PC-3 (cell line): ENCODE data around the gene PEPD. TPM values are rescaled to one million over a fixed set of nuclear protein-coding genes. Genes with fewer than 3 reads are reported as not detected.

Experiments
- ATAC-seq: fragments of 200-7000 bp; cut with Tn5 transposase; 2 replicates; pipeline ENCODE4 v1.9.1; 2020; ENCODE audit warnings: mild to moderate bottlenecking, moderate library complexity
- BruUV-seq: library from RNA; stranded (reverse); fragments of 400-500 nt; replicated peaks from 2 replicates; lab custom pipeline; 2021; lab: Mats Ljungman, UMichigan
- CTCF ChIA-PET: fragments of 300-600 bp; sonication (Branson Sonifier 250); formaldehyde crosslinking; loops from one replicate; lab custom pipeline; 2022; ENCODE audit warnings: antibody characterized with exemption; lab: Charles Lee
- POLR2A ChIA-PET: fragments of 300-600 bp; sonication (Branson Sonifier 250); formaldehyde crosslinking; loops from one replicate; lab custom pipeline; 2022; ENCODE audit warnings: antibody characterized with exemption; ENCODE audit not compliant: unreplicated experiment; lab: Charles Lee
- DNase-seq: peaks from one replicate; pipeline ENCODE4 v3.0.0-alpha.2; 2015
- H2AFZ ChIP-seq: fragments of 300-600 bp; sonication (generic); 2 replicates; pipeline ENCODE4 v1.6.0; 2016; ENCODE audit warnings: antibody characterized with exemption, low read length
- H3F3A ChIP-seq: fragments of 300-600 bp; sonication (generic); one replicate; pipeline ENCODE4 v1.6.0; 2017; ENCODE audit warnings: antibody characterized with exemption, low read length, control low read depth, mild to moderate bottlenecking; ENCODE audit not compliant: unreplicated experiment
- H3K27ac ChIP-seq: fragments of 300-600 bp; sonication (generic); 2 replicates; pipeline ENCODE4 v1.5.1; 2016; ENCODE audit warnings: mild to moderate bottlenecking, low read length
- H3K27me3 ChIP-seq: fragments of 300-600 bp; sonication (generic); 2 replicates; pipeline ENCODE4 v1.6.1; 2016; ENCODE audit warnings: low read length, mixed read lengths
- H3K36me3 ChIP-seq: fragments of 300-600 bp; sonication (generic); 2 replicates; pipeline ENCODE4 v1.6.1; 2016; ENCODE audit warnings: low read depth, mixed run types, low read length, mixed read lengths
- H3K4me1 ChIP-seq: fragments of 300-600 bp; sonication (generic); 2 replicates; pipeline ENCODE4 v1.5.1; 2016; ENCODE audit warnings: low read length; ENCODE audit not compliant: insufficient read depth
- H3K4me2 ChIP-seq: fragments of 300-600 bp; sonication (generic); 2 replicates; pipeline ENCODE4 v1.6.0; 2016; ENCODE audit warnings: low read length
- H3K4me3 ChIP-seq: fragments of 300-600 bp; sonication (generic); 2 replicates; pipeline ENCODE4 v1.5.1; 2016; ENCODE audit warnings: mild to moderate bottlenecking, low read length, mixed read lengths
- H3K79me2 ChIP-seq: fragments of 300-600 bp; sonication (generic); 2 replicates; pipeline ENCODE4 v1.6.1; 2017; ENCODE audit warnings: low read length, mixed read lengths
- H3K9ac ChIP-seq: fragments of 300-600 bp; sonication (generic); 2 replicates; pipeline ENCODE4 v1.6.0; 2016; ENCODE audit warnings: mild to moderate bottlenecking, low read length
- H3K9me2 ChIP-seq: fragments of 300-600 bp; sonication (generic); replicated peaks from 2 replicates; pipeline ENCODE4 v1.6.1; 2016; ENCODE audit warnings: mixed run types, low read length, mixed read lengths
- H3K9me3 ChIP-seq: fragments of 300-600 bp; sonication (generic); 2 replicates; pipeline ENCODE4 v1.6.1; 2016; ENCODE audit warnings: low read length, mixed read lengths
- H4K20me1 ChIP-seq: fragments of 300-600 bp; sonication (generic); 2 replicates; pipeline ENCODE4 v1.6.1; 2016; ENCODE audit warnings: low read length, mixed read lengths
- CTCF ChIP-seq: fragments of 300-600 bp; sonication (generic); conservative IDR thresholded peaks from 2 replicates; pipeline ENCODE4 v1.5.1; 2017; ENCODE audit warnings: antibody characterized with exemption, low read depth, mild to moderate bottlenecking, low read length
- EZH2 ChIP-seq: fragments of 300-600 bp; sonication (generic); IDR thresholded peaks from one replicate; pipeline ENCODE4 v1.6.1; 2017; ENCODE audit warnings: antibody characterized with exemption, mild to moderate bottlenecking, low read length; ENCODE audit not compliant: unreplicated experiment
- EZH2phosphoT487 ChIP-seq: fragments of 300-600 bp; sonication (generic); IDR thresholded peaks from 2 replicates; pipeline ENCODE4 v1.6.1; 2018; ENCODE audit warnings: mild to moderate bottlenecking, antibody characterized with exemption, low read length, borderline replicate concordance
- intact Hi-C: fragments of 100-400 bp; cut with micrococcal nuclease; formaldehyde crosslinking; loops from 2 replicates; pipeline ENCODE4 v1.9.0; 2023
- total RNA-seq: library from RNA; depleted of rRNA; stranded (reverse); fragments of >200 nt; gene quantifications from 2 replicates; pipeline ENCODE4 v1.2.3, GENCODE V29; 2014

PEPD gene
- total RNA-seq, 1 experiment from 2014 or later: 53.4 TPM

- POLR2A ChIA-PET: no interaction called here
- no peak for ATAC-seq
- no peaks in the 10 kb centered on the region for H3F3A ChIP-seq
- H3K9me3 ChIP-seq: no peaks in the 10 kb centered on the region
- peaks cover 11% of the 10 kb centered on the region; the same call in 1 of the 2 replicates for H3K4me1 ChIP-seq
- no peak overlapping the region for H3K4me3 ChIP-seq
- H3K27me3 ChIP-seq: no peaks in the 10 kb centered on the region
- no peaks in the 10 kb centered on the region for H3K9me2 ChIP-seq
- TF ChIP-seq EZH2phosphoT487 (no peak), CTCF (no peak), EZH2 (no peak)
- intact Hi-C loops: no loop called here
- H3K36me3 ChIP-seq: no peaks in the 10 kb centered on the region
- no peak overlapping the region for H3K27ac ChIP-seq
- H3K79me2 ChIP-seq: no peaks in the 10 kb centered on the region
- no TSS peak for BruUV-seq
- H3K4me2 ChIP-seq: no peak overlapping the region
- CTCF ChIA-PET: no interaction called here
- H3K9ac ChIP-seq: no peak overlapping the region
- no peak overlapping the region for H2AFZ ChIP-seq
- DNase-seq: no peak
- H4K20me1 ChIP-seq: no peaks in the 10 kb centered on the region
Measured at GRCh38 chr19:33420821-33421220, 100.8 kb downstream of the PEPD start.

GRCh38 chr19:33419788-33420130 is 101.8 kb downstream of the PEPD start:
- intact Hi-C loops: no loop called here
- DNase-seq (no peak), ATAC-seq (no peak)
- TF ChIP-seq CTCF: no peak
- TF ChIP-seq EZH2: no peak
- TF ChIP-seq EZH2phosphoT487: no peak
- H3K36me3 ChIP-seq: no peaks in the 10 kb centered on the region
- no peaks in the 10 kb centered on the region for H3K9me2 ChIP-seq
- no peak overlapping the region for H2AFZ ChIP-seq
- no peaks in the 10 kb centered on the region for H4K20me1 ChIP-seq
- no TSS peak for BruUV-seq
- no peak overlapping the region for H3K4me2 ChIP-seq
- H3K79me2 ChIP-seq: no peaks in the 10 kb centered on the region
- peaks cover 11% of the 10 kb centered on the region; the same call in 1 of the 2 replicates for H3K4me1 ChIP-seq
- ChIA-PET CTCF (no interaction called here), POLR2A (no interaction called here)
- no peak overlapping the region for H3K9ac ChIP-seq
- H3K27ac ChIP-seq: no peak overlapping the region
- H3K9me3 ChIP-seq: no peaks in the 10 kb centered on the region
- no peaks in the 10 kb centered on the region for H3K27me3 ChIP-seq
- no peak overlapping the region for H3K4me3 ChIP-seq
- H3F3A ChIP-seq: no peaks in the 10 kb centered on the region

GRCh38 chr19:33418871-33419787 is 102.5 kb downstream of the PEPD start:
- no peaks in the 10 kb centered on the region for H3K79me2 ChIP-seq
- no peak overlapping the region for H3K27ac ChIP-seq
- no peaks in the 10 kb centered on the region for H3K9me2 ChIP-seq
- intact Hi-C loops: no loop called here
- H3K4me1 ChIP-seq: peaks cover 11% of the 10 kb centered on the region; the same call in 1 of the 2 replicates
- no peaks in the 10 kb centered on the region for H3K9me3 ChIP-seq
- no peak overlapping the region for H2AFZ ChIP-seq
- no peak overlapping the region for H3K9ac ChIP-seq
- no peaks in the 10 kb centered on the region for H4K20me1 ChIP-seq
- no peak for ATAC-seq
- TF ChIP-seq EZH2phosphoT487 (no peak), CTCF (no peak), EZH2 (no peak)
- H3F3A ChIP-seq: no peaks in the 10 kb centered on the region
- no TSS peak for BruUV-seq
- POLR2A ChIA-PET: no interaction called here
- no peak for DNase-seq
- no peak overlapping the region for H3K4me2 ChIP-seq
- CTCF ChIA-PET: no interaction called here
- no peaks in the 10 kb centered on the region for H3K27me3 ChIP-seq
- no peaks in the 10 kb centered on the region for H3K36me3 ChIP-seq
- H3K4me3 ChIP-seq: no peak overlapping the region
